ENCODE measurements around the gene NEK9. TPM values are rescaled to one million over a fixed set of nuclear protein-coding genes. Genes with fewer than 3 reads are reported as not detected.

NEK9 gene
- total RNA-seq, 1 experiment from 2014 or later = 29.6 TPM

DNA sequence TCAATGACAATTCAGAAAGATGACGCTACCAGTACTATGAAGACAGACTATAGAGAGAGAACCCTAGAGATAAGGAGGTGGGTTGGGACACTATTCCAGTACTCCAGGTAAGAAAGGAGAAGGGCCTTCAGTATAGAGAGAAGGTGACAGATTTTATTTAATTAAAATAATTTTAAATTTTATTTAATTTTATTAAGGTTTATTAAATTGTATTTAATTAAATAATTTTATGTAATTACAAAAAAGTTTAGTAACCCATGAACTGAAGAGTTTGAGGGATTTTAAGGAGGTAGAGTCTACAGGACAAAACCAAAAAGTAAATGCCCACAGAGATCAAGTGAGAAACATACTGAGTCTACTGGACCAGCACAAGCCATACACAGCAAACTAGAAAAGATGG is 29.3 kb upstream of the NEK9 start:
- Histone ChIP-seq H3K79me2 (ENCODE audit: low read length) (peaks cover 66% of the 10 kb centered on the region), H3K9ac (ENCODE audit: low read length) (no peak overlapping the region), H3K4me1 (ENCODE audit: insufficient read depth, low read length) (no peaks in the 10 kb centered on the region), H3K36me3 (ENCODE audit: low read depth, low read length) (no peaks in the 10 kb centered on the region), H3K4me3 (ENCODE audit: low read length) (no peak overlapping the region), H3K4me2 (ENCODE audit: low read length) (no peak overlapping the region), H3K27ac (ENCODE audit: low read length) (no peak overlapping the region), H3K9me3 (ENCODE audit: low read length) (no peaks in the 10 kb centered on the region), H4K20me1 (ENCODE audit: low read length) (0 out of 2 replicates have a peak, but pooled peaks cover 13% of the 10 kb centered on the region), H2AFZ (ENCODE audit: low read length) (no peak overlapping the region), H3K27me3 (ENCODE audit: low read length) (no peaks in the 10 kb centered on the region), H3K9me2 (replicated peaks; ENCODE audit: low read length) (no peaks in the 10 kb centered on the region), H3F3A (ENCODE audit: low read length, unreplicated experiment) (no peaks in the 10 kb centered on the region)
- intact Hi-C loops (cut with micrococcal nuclease) = no loop called here
- CTCF ChIA-PET = no interaction called here
- ATAC-seq = no peak
- DNase-seq = no peak
- no TSS peak for BruUV-seq (replicated peaks)
- TF ChIP-seq EZH2 (IDR thresholded peaks at IDR 0.05; ENCODE audit: low read length, unreplicated experiment) = no peak
- TF ChIP-seq, protein P1, sequence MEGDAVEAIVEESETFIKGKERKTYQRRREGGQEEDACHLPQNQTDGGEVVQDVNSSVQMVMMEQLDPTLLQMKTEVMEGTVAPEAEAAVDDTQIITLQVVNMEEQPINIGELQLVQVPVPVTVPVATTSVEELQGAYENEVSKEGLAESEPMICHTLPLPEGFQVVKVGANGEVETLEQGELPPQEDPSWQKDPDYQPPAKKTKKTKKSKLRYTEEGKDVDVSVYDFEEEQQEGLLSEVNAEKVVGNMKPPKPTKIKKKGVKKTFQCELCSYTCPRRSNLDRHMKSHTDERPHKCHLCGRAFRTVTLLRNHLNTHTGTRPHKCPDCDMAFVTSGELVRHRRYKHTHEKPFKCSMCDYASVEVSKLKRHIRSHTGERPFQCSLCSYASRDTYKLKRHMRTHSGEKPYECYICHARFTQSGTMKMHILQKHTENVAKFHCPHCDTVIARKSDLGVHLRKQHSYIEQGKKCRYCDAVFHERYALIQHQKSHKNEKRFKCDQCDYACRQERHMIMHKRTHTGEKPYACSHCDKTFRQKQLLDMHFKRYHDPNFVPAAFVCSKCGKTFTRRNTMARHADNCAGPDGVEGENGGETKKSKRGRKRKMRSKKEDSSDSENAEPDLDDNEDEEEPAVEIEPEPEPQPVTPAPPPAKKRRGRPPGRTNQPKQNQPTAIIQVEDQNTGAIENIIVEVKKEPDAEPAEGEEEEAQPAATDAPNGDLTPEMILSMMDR (conservative IDR thresholded peaks at IDR 0.05; ENCODE audit: low read depth, low read length) = no peak
- TF ChIP-seq EZH2phosphoT487 (IDR thresholded peaks at IDR 0.05; ENCODE audit: borderline replicate concordance, low read length) = no peak
- POLR2A ChIA-PET (ENCODE audit: unreplicated experiment) = no interaction called here

DNA sequence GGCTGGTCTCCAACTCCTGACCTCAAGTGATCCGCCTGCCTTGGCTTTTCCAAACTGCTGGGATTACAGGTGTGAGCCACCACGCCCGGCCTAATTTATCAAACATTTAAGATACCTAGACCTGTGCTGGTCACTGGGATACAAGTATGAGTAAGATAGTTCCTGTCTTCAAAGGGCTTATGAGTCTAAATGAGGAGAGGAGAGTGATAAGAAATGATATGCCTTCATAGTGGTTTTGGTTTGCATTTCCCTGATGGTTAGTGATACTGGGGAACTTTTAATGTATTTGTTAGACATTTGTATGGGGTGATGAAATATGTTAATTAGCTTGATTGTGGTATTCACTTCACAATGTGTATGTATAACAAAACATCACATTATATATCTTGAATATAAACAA is 28.3 kb upstream of the NEK9 start:
- Histone ChIP-seq H3K27ac (ENCODE audit: low read length) (no peak overlapping the region), H3K9ac (ENCODE audit: low read length) (no peak overlapping the region), H3K9me3 (ENCODE audit: low read length) (no peaks in the 10 kb centered on the region), H3K79me2 (ENCODE audit: low read length) (peaks cover 58% of the 10 kb centered on the region), H3K27me3 (ENCODE audit: low read length) (no peaks in the 10 kb centered on the region), H3K4me3 (ENCODE audit: low read length) (no peak overlapping the region), H3K9me2 (replicated peaks; ENCODE audit: low read length) (no peaks in the 10 kb centered on the region), H2AFZ (ENCODE audit: low read length) (no peak overlapping the region), H3K4me2 (ENCODE audit: low read length) (no peak overlapping the region), H3K36me3 (ENCODE audit: low read depth, low read length) (0 out of 2 replicates have a peak, but pooled peaks cover under 1% of the 10 kb centered on the region), H3F3A (ENCODE audit: low read length, unreplicated experiment) (no peaks in the 10 kb centered on the region), H4K20me1 (ENCODE audit: low read length) (0 out of 2 replicates have a peak, but pooled peaks cover 10% of the 10 kb centered on the region), H3K4me1 (ENCODE audit: insufficient read depth, low read length) (no peaks in the 10 kb centered on the region)
- ATAC-seq = no peak
- no peak for DNase-seq
- POLR2A ChIA-PET (ENCODE audit: unreplicated experiment) = no interaction called here
- CTCF ChIA-PET = no interaction called here
- intact Hi-C loops (cut with micrococcal nuclease) = no loop called here
- no peak for TF ChIP-seq EZH2phosphoT487 (IDR thresholded peaks at IDR 0.05; ENCODE audit: borderline replicate concordance, low read length)
- TF ChIP-seq, protein P1 (conservative IDR thresholded peaks at IDR 0.05; ENCODE audit: low read depth, low read length) = no peak
- no peak for TF ChIP-seq EZH2 (IDR thresholded peaks at IDR 0.05; ENCODE audit: low read length, unreplicated experiment)
- no TSS peak for BruUV-seq (replicated peaks)

DNA sequence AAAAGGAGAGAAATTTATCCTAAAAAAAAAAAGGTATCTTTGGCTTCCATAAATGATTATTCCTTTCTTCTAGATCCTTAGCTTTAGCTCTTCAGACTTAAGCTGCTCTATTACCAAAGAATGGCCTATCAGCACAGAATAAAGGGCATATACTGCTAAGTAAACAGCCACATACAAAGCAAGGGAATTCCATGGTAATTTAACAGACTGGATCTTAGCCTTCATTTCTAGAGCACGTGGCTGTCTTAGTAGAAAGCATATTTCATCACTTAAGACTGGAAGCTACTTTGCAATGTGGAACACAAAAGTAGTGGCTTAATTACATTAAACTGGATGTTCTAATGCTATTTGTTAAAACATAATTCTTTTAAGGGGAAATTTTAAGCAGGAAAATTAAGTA is 26.4 kb upstream of the NEK9 start:
- H3K36me3 ChIP-seq (ENCODE audit: low read depth, low read length) = 0 out of 2 replicates have a peak, but pooled peaks cover 6% of the 10 kb centered on the region
- POLR2A ChIA-PET (ENCODE audit: unreplicated experiment) = no interaction called here

More for the DNA sequence above, 26.4 kb upstream of the NEK9 start:
- Histone ChIP-seq H2AFZ (ENCODE audit: low read length) (no peak overlapping the region), H3K4me2 (ENCODE audit: low read length) (no peak overlapping the region), H3K4me1 (ENCODE audit: insufficient read depth, low read length) (no peaks in the 10 kb centered on the region), H3K9me3 (ENCODE audit: low read length) (no peaks in the 10 kb centered on the region), H3K79me2 (ENCODE audit: low read length) (peaks cover 53% of the 10 kb centered on the region), H4K20me1 (ENCODE audit: low read length) (no peaks in the 10 kb centered on the region), H3K9me2 (replicated peaks; ENCODE audit: low read length) (no peaks in the 10 kb centered on the region), H3K27ac (ENCODE audit: low read length) (no peak overlapping the region), H3F3A (ENCODE audit: low read length, unreplicated experiment) (no peaks in the 10 kb centered on the region), H3K9ac (ENCODE audit: low read length) (no peak overlapping the region), H3K27me3 (ENCODE audit: low read length) (no peaks in the 10 kb centered on the region), H3K4me3 (ENCODE audit: low read length) (no peak overlapping the region)
- intact Hi-C loops (cut with micrococcal nuclease) = no loop called here
- ATAC-seq (no peak), DNase-seq (no peak)
- no TSS peak for BruUV-seq (replicated peaks)
- CTCF ChIA-PET = interaction anchor here (0.7 kb wide), 2 partner anchors 26 to 36 kb away, joined by 3 to 7 read pairs; no protein-coding TSS in a partner anchor
- TF ChIP-seq, protein P1 (conservative IDR thresholded peaks at IDR 0.05; ENCODE audit: low read depth, low read length) = no peak
